DOHH2 (cell line): ENCODE data around the gene PLA2G6.

Experiments
- CTCF ChIP-seq: fragments of 200-600 bp; sonication (generic); IDR thresholded peaks from one replicate; pipeline ENCODE4 v1.5.1; 2014; ENCODE audit warnings: antibody characterized with exemption, mild to moderate bottlenecking, low read depth, low read length; ENCODE audit not compliant: poor library complexity, severe bottlenecking
- EZH2phosphoT487 ChIP-seq: fragments of 200-600 bp; sonication (generic); IDR thresholded peaks from 2 replicates; pipeline ENCODE4 v1.6.1; 2017; ENCODE audit warnings: borderline replicate concordance, mild to moderate bottlenecking, antibody characterized with exemption, low read length, moderate library complexity, mixed read lengths

GRCh38 chr22:38221908-38222796, 40.5 kb upstream of the PLA2G6 start:
- TF ChIP-seq CTCF (no peak), EZH2phosphoT487 (no peak)
